ENCODE data around the gene SLC25A5.

- no peak for TF ChIP-seq POLR2A (IDR thresholded peaks at IDR 0.05)
- TF ChIP-seq, protein P1, sequence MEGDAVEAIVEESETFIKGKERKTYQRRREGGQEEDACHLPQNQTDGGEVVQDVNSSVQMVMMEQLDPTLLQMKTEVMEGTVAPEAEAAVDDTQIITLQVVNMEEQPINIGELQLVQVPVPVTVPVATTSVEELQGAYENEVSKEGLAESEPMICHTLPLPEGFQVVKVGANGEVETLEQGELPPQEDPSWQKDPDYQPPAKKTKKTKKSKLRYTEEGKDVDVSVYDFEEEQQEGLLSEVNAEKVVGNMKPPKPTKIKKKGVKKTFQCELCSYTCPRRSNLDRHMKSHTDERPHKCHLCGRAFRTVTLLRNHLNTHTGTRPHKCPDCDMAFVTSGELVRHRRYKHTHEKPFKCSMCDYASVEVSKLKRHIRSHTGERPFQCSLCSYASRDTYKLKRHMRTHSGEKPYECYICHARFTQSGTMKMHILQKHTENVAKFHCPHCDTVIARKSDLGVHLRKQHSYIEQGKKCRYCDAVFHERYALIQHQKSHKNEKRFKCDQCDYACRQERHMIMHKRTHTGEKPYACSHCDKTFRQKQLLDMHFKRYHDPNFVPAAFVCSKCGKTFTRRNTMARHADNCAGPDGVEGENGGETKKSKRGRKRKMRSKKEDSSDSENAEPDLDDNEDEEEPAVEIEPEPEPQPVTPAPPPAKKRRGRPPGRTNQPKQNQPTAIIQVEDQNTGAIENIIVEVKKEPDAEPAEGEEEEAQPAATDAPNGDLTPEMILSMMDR (IDR thresholded peaks at IDR 0.05) = no peak
Observed at GRCh38 chrX:119518371-119518770, 50.1 kb downstream of the SLC25A5 start.
